NCI-H1694 (cell line): ENCODE results near the gene NCKAP1.
"Not testable (repeated sequence)": the region's sequence is repeated elsewhere in the genome, so short reads cannot be mapped to it uniquely, and the experiment has no call there.

ENCODE experiments used
- DNase-seq: peaks from one replicate; lab custom pipeline; 2025; lab: John Stamatoyannopoulos, UW

Gene NCKAP1

GRCh38 chr2:182876653-182877052 lies 161.6 kb downstream of the NCKAP1 start:
- not testable (repeated sequence) for DNase-seq

- DNase-seq, result no peak
Measured at GRCh38 chr2:182870227-182870626, 168.0 kb downstream of the NCKAP1 start.

GRCh38 chr2:182868054-182868796 lies 170.0 kb downstream of the NCKAP1 start:
- no peak for DNase-seq

- no peak for DNase-seq
Measured at GRCh38 chr2:182867426-182868053, 170.7 kb downstream of the NCKAP1 start.

GRCh38 chr2:182866461-182867406 lies 171.5 kb downstream of the NCKAP1 start, which contains the start of gene FRZB:
Gene FRZB, minus strand, starts transcription at chr2:182866637. Its CDS starts 85 bp downstream, at chr2:182866552.
- DNase-seq, result no peak

- no peak for DNase-seq
Measured at GRCh38 chr2:182866095-182866460, 172.2 kb downstream of the NCKAP1 start.

- DNase-seq, result no peak
Measured at GRCh38 chr2:182864949-182865570, 173.2 kb downstream of the NCKAP1 start.

- DNase-seq, result no peak
Measured at GRCh38 chr2:182863642-182864041, 174.6 kb downstream of the NCKAP1 start.

- no peak for DNase-seq
Measured at GRCh38 chr2:182862091-182862490, 176.2 kb downstream of the NCKAP1 start.

- no peak for DNase-seq
Measured at GRCh38 chr2:182860858-182861257, 177.4 kb downstream of the NCKAP1 start.
